ENCODE data around the gene BRF1. TPM values are rescaled to one million over a fixed set of nuclear protein-coding genes. Genes with fewer than 3 reads are reported as not detected.
"Not testable (repeated sequence)": the region's sequence is repeated elsewhere in the genome, so short reads cannot be mapped to it uniquely, and the experiment has no call there.

BRF1 gene
- total and polyA plus RNA-seq, 3 donors from 2014 or later, result 30.3 to 112 (median 95.3) TPM

DNA sequence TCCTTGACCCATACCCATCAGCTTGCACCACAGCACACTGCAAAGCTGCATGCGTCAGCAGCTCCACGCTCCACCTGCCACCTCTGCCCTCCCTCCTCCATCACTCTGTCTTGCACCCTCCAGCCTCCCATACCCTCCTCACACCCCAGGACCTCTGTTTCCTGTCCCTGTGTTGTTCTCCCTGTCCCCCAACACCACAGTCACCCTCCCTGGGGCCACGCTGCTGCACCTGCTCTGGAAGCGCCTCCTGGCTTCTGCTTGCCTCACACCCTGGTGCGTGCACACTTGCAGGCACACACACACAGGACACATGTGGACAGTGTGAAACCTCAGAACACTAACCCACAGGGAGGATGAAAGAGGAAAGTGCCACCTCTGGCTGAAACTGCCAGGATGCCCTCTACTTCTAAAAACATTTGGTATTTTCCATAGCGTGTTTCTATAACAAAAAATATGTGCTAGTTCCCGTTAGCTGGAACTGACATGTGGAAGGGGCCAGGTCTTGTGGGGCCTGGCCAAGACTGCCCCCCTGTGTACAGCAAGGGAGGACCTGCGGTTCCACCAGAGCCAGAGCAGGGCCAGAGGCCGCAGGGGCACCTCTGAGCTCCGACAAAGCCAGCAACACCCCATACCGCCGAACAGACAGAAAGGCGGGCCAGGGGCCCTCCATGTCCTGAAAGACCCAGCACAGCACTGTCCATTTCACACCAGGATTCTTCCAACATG is 10.0 kb downstream of the BRF1 start:
- peaks cover 7% of the 10 kb centered on the region for H3K4me1 ChIP-seq
- intact Hi-C loops (cut with DNase I; ENCODE audit: low total_unique reads), result no loop called here
- TF ChIP-seq CTCF (IDR thresholded peaks at IDR 0.05), result no peak
- TF ChIP-seq POLR2A (IDR thresholded peaks at IDR 0.05), result no peak
- H3K27me3 ChIP-seq, result no peaks in the 10 kb centered on the region
- no peak for DNase-seq
- no peaks in the 10 kb centered on the region for H3K9me3 ChIP-seq
- 75 to 79% methylated on average over 13 of the region's 13 CpGs for WGBS, 2 donors
- no peaks in the 10 kb centered on the region for H3K36me3 ChIP-seq (ENCODE audit: low read depth, missing control alignments)
- H3K4me3 ChIP-seq, result no peak overlapping the region
- H3K27ac ChIP-seq, result no peak overlapping the region

- H3K36me3 ChIP-seq (ENCODE audit: low read depth, missing control alignments); H3K9me3 ChIP-seq; H3K27ac ChIP-seq; H3K4me3 ChIP-seq; H3K27me3 ChIP-seq; DNase-seq; H3K4me1 ChIP-seq: not testable (repeated sequence)
- 90 to 91% methylated on average over 6 of the region's 6 CpGs for WGBS, 2 donors
- intact Hi-C loops (cut with DNase I; ENCODE audit: low total_unique reads), result loop anchor here (10.0 kb wide), 1 partner anchor 84 kb away; no protein-coding TSS in a partner anchor
Measured at GRCh38 chr14:105288936-105289335, 11.9 kb downstream of the BRF1 start.

DNA sequence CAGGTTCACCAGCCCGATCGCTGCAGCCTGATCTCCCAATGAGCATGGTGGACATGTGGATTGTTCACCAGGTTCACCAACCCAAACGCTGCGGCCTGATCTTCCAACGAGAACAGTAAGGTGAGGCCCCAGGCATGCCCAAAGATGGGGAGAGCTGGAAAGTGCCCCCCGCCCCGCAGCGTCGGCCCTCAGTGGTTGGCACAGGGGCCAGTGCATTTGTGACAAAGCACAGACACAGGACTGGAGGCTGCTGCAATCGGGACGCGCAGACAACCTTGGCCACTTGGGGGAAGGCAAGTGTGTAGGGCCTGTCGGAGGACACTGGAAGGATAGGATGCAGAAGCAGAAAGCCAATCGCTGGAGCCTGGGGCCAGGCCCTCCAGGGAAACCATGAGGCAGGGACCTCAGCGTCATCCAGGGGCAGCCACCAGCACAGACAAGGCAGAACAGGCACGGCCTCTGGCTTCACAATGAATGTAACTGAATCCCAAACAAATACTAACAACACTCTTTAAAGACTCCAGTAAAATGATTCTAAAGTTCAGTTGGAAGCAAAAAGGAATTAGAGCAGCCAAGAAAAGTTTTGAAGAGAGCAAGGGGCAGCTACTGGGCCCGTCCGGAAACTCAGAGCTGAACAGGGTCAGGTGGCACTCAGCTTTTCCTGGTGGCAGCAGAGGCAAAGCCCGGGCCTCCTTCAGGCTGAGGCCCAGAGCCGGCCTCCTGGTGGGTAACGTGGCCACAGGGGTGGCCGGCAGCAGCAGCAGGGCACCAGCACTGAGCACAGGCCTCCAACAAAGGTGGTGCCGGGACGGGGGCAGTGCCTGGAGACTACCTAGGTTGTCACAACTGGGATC is 13.3 kb downstream of the BRF1 start:
- Histone ChIP-seq H3K9me3 (no peaks in the 10 kb centered on the region), H3K4me3 (no peak overlapping the region), H3K4me1 (no peaks in the 10 kb centered on the region), H3K36me3 (ENCODE audit: low read depth, missing control alignments) (no peaks in the 10 kb centered on the region), H3K27me3 (no peaks in the 10 kb centered on the region), H3K27ac (no peak overlapping the region)
- 84 to 87% methylated on average over 24 of the region's 24 CpGs for WGBS, 2 donors
- TF ChIP-seq CTCF (IDR thresholded peaks at IDR 0.05) (no peak), POLR2A (IDR thresholded peaks at IDR 0.05) (no peak)
- intact Hi-C loops (cut with DNase I; ENCODE audit: low total_unique reads), result loop anchor here (10.0 kb wide), 1 partner anchor 83 kb away; no protein-coding TSS in a partner anchor
- no peak for DNase-seq

- no peaks in the 10 kb centered on the region for H3K27me3 ChIP-seq
- no peaks in the 10 kb centered on the region for H3K4me1 ChIP-seq
- DNase-seq, result no peak
- intact Hi-C loops (cut with DNase I; ENCODE audit: low total_unique reads), result loop anchor here (10.0 kb wide), 1 partner anchor 82 kb away; no protein-coding TSS in a partner anchor
- no peaks in the 10 kb centered on the region for H3K36me3 ChIP-seq (ENCODE audit: low read depth, missing control alignments)
- H3K9me3 ChIP-seq, result no peaks in the 10 kb centered on the region
- H3K27ac ChIP-seq, result no peak overlapping the region
- WGBS, 2 donors, result 91 to 96% methylated on average over 8 to 9 of the region's 9 CpGs
- H3K4me3 ChIP-seq, result no peak overlapping the region
- TF ChIP-seq POLR2A (IDR thresholded peaks at IDR 0.05) (no peak), CTCF (IDR thresholded peaks at IDR 0.05) (no peak)
Measured at GRCh38 chr14:105286759-105287144, 14.0 kb downstream of the BRF1 start.

GRCh38 chr14:105285174-105285573 is 15.6 kb downstream of the BRF1 start:
- H3K27ac ChIP-seq, result no peak overlapping the region
- intact Hi-C loops (cut with DNase I; ENCODE audit: low total_unique reads), result loop anchor here (10.0 kb wide), 1 partner anchor 80 kb away; no protein-coding TSS in a partner anchor
- TF ChIP-seq CTCF (IDR thresholded peaks at IDR 0.05) (no peak), POLR2A (IDR thresholded peaks at IDR 0.05) (no peak)
- no peak overlapping the region for H3K4me3 ChIP-seq
- WGBS, 2 donors, result 92 to 94% methylated on average over 8 of the region's 8 CpGs
- DNase-seq, result no peak
- no peaks in the 10 kb centered on the region for H3K9me3 ChIP-seq
- no peaks in the 10 kb centered on the region for H3K4me1 ChIP-seq
- no peaks in the 10 kb centered on the region for H3K36me3 ChIP-seq (ENCODE audit: low read depth, missing control alignments)
- H3K27me3 ChIP-seq, result no peaks in the 10 kb centered on the region

Measured in testis (tissue), 3 donors.